Coronary artery (tissue), 2 donors: ENCODE results near the gene FCGR2B.
"Not testable (repeated sequence)": the region's sequence is repeated elsewhere in the genome, so short reads cannot be mapped to it uniquely, and the experiment has no call there.

Experiments used
- DNase-seq: peaks from one replicate; pipeline ENCODE4 v3.0.0-alpha.2; 2017; ENCODE audit warnings: low spot score
- H3K27ac ChIP-seq, 2 donors: fragments of 200-600 bp; sonication (generic); one replicate each; pipeline ENCODE4 v1.5.1; 2016 to 2019
- H3K4me3 ChIP-seq: fragments of 200-600 bp; sonication (generic); 2 replicates; pipeline ENCODE4 v1.5.1; 2016; ENCODE audit warnings: mild to moderate bottlenecking, moderate library complexity
- CTCF ChIP-seq: fragments of 200-600 bp; sonication (generic); IDR thresholded peaks from one replicate; pipeline ENCODE4 v1.5.1; 2019; ENCODE audit warnings: antibody characterized with exemption

Gene FCGR2B

GRCh38 chr1:161723459-161724141, 60.7 kb downstream of the FCGR2B start:
- DNase-seq = no peak
- H3K4me3 ChIP-seq = no peak overlapping the region
- no peak overlapping the region for H3K27ac ChIP-seq
- no peak for TF ChIP-seq CTCF

DNA sequence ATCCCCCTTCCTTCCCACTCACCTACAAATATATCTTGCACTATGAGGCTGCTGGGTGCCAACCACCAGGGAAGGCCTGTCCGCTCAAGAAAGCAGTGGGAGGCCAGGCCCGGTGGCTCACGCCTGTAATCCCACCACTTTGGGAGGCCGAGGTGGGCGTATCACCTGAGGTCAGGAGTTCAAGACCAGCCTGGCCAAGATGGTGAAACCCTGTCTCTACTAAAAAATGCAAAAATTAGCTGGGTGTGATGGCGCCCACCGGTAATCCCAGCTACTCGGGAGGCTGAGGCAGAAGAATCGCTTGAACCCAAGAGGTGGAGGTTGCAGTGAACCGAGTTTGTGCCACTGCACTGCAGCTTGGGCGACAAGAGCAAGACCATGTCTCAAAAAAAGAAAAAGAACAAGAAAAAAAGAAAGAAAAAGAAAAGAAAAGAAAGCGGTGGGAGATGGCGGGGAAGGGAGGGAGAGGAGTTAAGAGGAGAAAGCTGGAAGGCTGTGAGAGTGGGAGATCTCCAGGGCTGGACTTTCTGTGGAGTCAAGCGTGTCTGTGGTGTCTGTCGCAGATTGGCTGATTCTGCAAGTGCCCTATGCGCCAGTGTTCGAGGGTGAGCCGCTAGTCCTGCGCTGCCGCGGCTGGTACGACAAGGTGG, 62.4 kb downstream of the FCGR2B start:
- not testable (repeated sequence) for DNase-seq
- Histone ChIP-seq H3K27ac (peak overlapping the region in 1 of 2 donors; percentile 89), H3K4me3 (peak overlapping the region; percentile 95)

DNA sequence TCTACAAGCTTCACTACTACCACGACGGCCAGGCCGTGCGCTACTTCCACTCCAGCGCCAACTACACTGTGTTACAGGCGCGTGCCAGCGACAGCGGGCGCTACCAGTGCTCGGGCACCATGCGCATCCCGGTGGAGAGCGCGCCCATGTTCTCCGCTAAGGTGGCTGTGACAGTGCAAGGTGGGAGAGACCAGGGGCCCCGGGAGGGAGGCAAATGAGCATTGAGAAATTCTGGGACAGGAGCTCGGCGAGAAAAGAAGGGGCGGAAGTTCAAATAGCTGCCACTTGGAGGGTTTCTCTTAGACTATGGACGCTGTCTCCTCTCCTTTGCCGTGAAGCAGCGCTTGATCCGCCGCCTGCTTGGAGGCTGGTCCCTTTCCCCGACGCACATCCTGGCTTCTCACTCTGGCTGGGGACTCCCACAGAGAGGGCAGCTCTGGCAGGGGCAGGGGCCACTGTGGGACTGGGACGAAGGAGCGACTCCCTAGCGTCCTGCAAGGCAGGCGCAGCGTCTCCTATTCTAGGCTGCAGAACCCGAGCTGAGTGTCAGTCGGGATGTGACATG, 63.0 kb downstream of the FCGR2B start:
- no peak for TF ChIP-seq CTCF
- no peak for DNase-seq
- Histone ChIP-seq H3K27ac (peak overlapping the region in 1 of 2 donors; percentile 89), H3K4me3 (peak overlapping the region; percentile 95)

DNA sequence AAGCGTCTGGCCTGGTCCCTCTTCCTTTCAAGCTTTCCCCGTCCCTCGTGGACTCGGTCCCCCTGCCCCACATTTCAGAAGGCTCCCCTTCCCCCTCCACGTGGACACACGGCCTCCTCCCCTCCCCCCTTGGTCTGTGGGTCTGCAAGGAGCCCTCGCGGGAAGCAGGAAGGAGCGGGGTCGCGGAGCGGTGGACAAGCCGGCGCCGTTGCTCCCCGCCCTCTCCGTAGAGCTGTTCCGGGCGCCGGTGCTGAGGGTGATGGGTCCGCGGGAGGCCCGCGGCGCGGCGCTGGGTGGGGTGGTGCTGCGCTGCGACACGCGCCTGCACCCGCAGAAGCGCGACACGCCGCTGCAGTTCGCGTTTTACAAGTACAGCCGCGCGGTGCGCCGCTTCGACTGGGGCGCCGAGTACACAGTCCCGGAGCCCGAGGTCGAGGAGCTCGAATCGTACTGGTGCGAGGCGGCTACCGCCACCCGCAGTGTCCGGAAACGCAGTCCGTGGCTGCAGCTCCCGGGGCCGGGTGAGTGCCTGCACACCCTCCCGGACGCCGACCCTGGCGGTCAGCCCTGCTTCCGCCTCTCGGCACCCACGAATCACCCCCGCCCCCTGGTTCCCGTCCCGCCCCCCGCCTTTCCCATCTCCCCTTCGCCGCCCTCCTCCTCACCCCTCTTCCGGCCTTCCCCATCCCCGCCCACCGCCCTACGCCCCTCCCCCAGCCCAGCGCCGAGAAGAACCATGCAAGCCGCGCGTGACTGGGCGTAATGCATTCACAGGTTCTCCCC, 63.7 kb downstream of the FCGR2B start:
- H3K4me3 ChIP-seq = peak overlapping the region; percentile 95
- peak overlapping the region; percentile 49 to 89 for H3K27ac ChIP-seq
- TF ChIP-seq CTCF = no peak
- DNase-seq = peak; percentile 88

DNA sequence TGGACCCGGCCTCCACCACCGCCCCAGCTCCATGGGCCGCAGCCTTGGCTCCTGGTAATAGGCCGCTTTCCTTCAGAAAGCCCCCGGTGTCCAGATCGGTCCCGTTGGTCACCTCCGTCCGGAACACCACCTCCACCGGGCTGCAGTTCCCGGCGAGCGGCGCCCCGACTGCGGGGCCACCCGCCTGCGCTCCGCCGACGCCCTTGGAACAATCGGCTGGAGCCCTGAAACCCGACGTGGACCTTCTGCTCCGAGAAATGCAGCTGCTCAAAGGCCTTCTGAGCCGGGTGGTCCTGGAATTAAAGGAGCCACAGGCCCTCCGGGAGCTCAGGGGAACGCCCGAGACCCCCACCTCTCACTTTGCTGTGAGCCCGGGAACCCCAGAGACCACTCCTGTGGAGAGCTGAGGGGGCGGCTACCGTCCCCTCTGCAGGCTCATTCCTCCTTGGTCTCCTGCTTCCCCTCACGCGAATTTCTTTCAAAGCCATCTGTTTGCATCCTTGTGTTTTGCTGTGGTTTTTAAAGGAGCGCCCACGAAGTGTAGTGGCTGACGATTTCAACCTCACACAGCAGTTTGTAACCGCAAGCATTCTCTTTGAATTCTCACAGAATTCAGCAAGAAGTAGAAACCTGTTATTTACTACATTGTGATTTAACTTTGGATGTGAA, 64.4 kb downstream of the FCGR2B start:
- peak overlapping the region; percentile 44 to 89 for H3K27ac ChIP-seq
- no peak for TF ChIP-seq CTCF
- peak overlapping the region; percentile 95 for H3K4me3 ChIP-seq
- no peak for DNase-seq
